K562 (cell line): Measurements from ENCODE around the gene SRGAP3. TPM values are rescaled to one million over a fixed set of nuclear protein-coding genes. Genes with fewer than 3 reads are reported as not detected.

Source experiments
- ATAC-seq: fragments of 200-7000 bp; cut with Tn5 transposase; 3 replicates; pipeline ENCODE4 v1.9.1; 2020; ENCODE audit warnings: moderate library complexity
- BruUV-seq: library from RNA; stranded (reverse); fragments of 400-500 nt; replicated peaks from 2 replicates; lab custom pipeline; 2021; lab: Mats Ljungman, UMichigan
- CTCF ChIA-PET: fragments of 300-600 bp; formaldehyde crosslinking; extraction: SDS; loops from one replicate; lab custom pipeline; 2021; ENCODE audit warnings: low intra/inter-chr PET ratio; lab: Yijun Ruan, JAX
- POLR2A ChIA-PET: fragments of 300-600, 350-650 bp; sonication (Branson Sonifier 250); formaldehyde crosslinking; extraction: SDS; loops from one replicate; lab custom pipeline; 2021; ENCODE audit warnings: antibody characterized with exemption, inconsistent platforms; lab: Yijun Ruan, JAX
- DNase-seq, 4 experiments: peaks; one replicate each; pipeline versions ENCODE4 v3.0.0 to v3.0.0-alpha.2; 2011 to 2018; ENCODE audit warnings: low spot score in 3 of 4, mixed read lengths in 3 of 4; ENCODE audit errors: extremely low read depth in 1 of 4
- FAIRE-seq: peaks from 2 replicates; lab custom pipeline; 2011; peaks lifted over from hg19 to GRCh38; lab: Jason Lieb, UNC
- H2AFZ ChIP-seq: 2 replicates; pipeline ENCODE4 v1.6.0; 2011; ENCODE audit warnings: low read depth, low read length, control low read depth, inconsistent platforms
- H3K27ac ChIP-seq: fragments of 200-600 bp; 3 replicates; pipeline ENCODE4 v1.8.0; 2011; ENCODE audit warnings: low read depth, mild to moderate bottlenecking, control low read depth, inconsistent platforms, low read length, moderate library complexity, mixed read lengths; ENCODE audit errors: extremely low read depth
- H3K27me3 ChIP-seq, 2 experiments: fragments of 300-600 bp in 1 of 2; 2 replicates in 1 of 2; 3 replicates in 1 of 2; pipeline versions ENCODE4 v1.6.0 to v1.8.0; 2011; ENCODE audit warnings: inconsistent platforms in 2 of 2, low read length in 2 of 2, mild to moderate bottlenecking in 1 of 2, mixed read lengths in 1 of 2, moderate library complexity in 1 of 2; ENCODE audit not compliant: control insufficient read depth in 2 of 2, insufficient read depth in 2 of 2
- H3K36me3 ChIP-seq: fragments of 300-600 bp; 3 replicates; pipeline ENCODE4 v1.8.0; 2011; ENCODE audit warnings: mild to moderate bottlenecking, low read length, inconsistent platforms; ENCODE audit not compliant: control insufficient read depth, insufficient read depth
- H3K4me1 ChIP-seq, 2 experiments: fragments of 200-600 bp in 1 of 2; replicated peaks in 1 of 2; 2 replicates in 1 of 2; 3 replicates in 1 of 2; pipeline versions ENCODE4 v1.5.1 to v1.8.0; 2011; ENCODE audit warnings: inconsistent platforms in 2 of 2, low read length in 2 of 2, mild to moderate bottlenecking in 1 of 2, mixed read lengths in 1 of 2, moderate library complexity in 1 of 2; ENCODE audit not compliant: control insufficient read depth in 2 of 2, insufficient read depth in 2 of 2
- H3K4me2 ChIP-seq: 2 replicates; pipeline ENCODE4 v1.6.1; 2011; ENCODE audit warnings: low read length, control low read depth, inconsistent platforms, mixed read lengths; ENCODE audit not compliant: insufficient read depth
- H3K4me3 ChIP-seq: fragments of 200-600 bp; sonication (generic), shearing (Covaris generic); 2 replicates; pipeline ENCODE4 v1.5.1; 2016; ENCODE audit warnings: control low read depth, inconsistent platforms
- H3K79me2 ChIP-seq: fragments of 200-600 bp; 3 replicates; pipeline ENCODE4 v1.8.0; 2011; ENCODE audit warnings: low read length, inconsistent platforms; ENCODE audit not compliant: control insufficient read depth, insufficient read depth
- H3K9ac ChIP-seq, 2 experiments: 2 replicates each; pipeline versions ENCODE4 v1.6.0 to v1.6.1; 2011; ENCODE audit warnings: low read depth in 2 of 2, low read length in 2 of 2, control low read depth in 1 of 2, inconsistent platforms in 1 of 2, mild to moderate bottlenecking in 1 of 2, mixed read lengths in 1 of 2; ENCODE audit not compliant: insufficient read depth in 1 of 2
- H3K9me1 ChIP-seq: one replicate; pipeline ENCODE4 v1.6.0; 2011; ENCODE audit warnings: inconsistent platforms, mild to moderate bottlenecking, low read length, moderate library complexity; ENCODE audit not compliant: control insufficient read depth, insufficient read depth
- H3K9me3 ChIP-seq: replicated peaks from 2 replicates; pipeline ENCODE4 v1.5.1; 2011; ENCODE audit warnings: low read depth, low read length, inconsistent platforms; ENCODE audit not compliant: control insufficient read depth, insufficient read depth
- H4K20me1 ChIP-seq: replicated peaks from 2 replicates; pipeline ENCODE4 v1.6.1; 2011; ENCODE audit warnings: low read length, inconsistent platforms, mixed read lengths; ENCODE audit not compliant: control insufficient read depth, insufficient read depth
- CC2D1A ChIP-seq: fragments of 450-650 bp; IDR thresholded peaks from 2 replicates; pipeline ENCODE4 v1.6.1; 2017; ENCODE audit warnings: mild to moderate bottlenecking
- ELF1 ChIP-seq: fragments of 200-800 bp; sonication (Bioruptor generic); IDR thresholded peaks from 2 replicates; pipeline ENCODE4 v1.6.1; 2016; ENCODE audit warnings: missing genetic modification characterization, missing compliant biosample characterization
- HDAC1 ChIP-seq, 2 experiments: fragments of 450-650 bp; IDR thresholded peaks; 2 replicates each; pipeline ENCODE4 v1.6.1; 2016 to 2017; ENCODE audit warnings: inconsistent platforms in 1 of 2, mild to moderate bottlenecking in 1 of 2, moderate library complexity in 1 of 2
- ZNF224 ChIP-seq: sonication (generic); formaldehyde crosslinking; IDR thresholded peaks from 2 replicates; pipeline ENCODE4 v1.8.0; 2022; ENCODE audit warnings: mild to moderate bottlenecking, missing genetic modification reagents
- WGBS: fragments of 100-300 bp; shearing (Covaris generic); methylation state at CpG from one replicate; pipeline ENCODE4 v1.1.6; 2016; ENCODE audit warnings: low coverage, mixed read lengths; ENCODE audit not compliant: insufficient coverage; ENCODE audit errors: missing lambda C conversion rate; 5-methylcytosine and 5-hydroxymethylcytosine counted together
- in situ Hi-C: fragments of 300-500 bp; cut with MboI; formaldehyde crosslinking; loops from 4 replicates; pipeline ENCODE4 v1.15.0; 2018; ENCODE audit warnings: inconsistent platforms, mixed read lengths
- intact Hi-C: fragments of 100-400 bp; cut with micrococcal nuclease; formaldehyde crosslinking; loops from 2 replicates; pipeline ENCODE4 v1.14.2; 2022
- polyA plus RNA-seq, 8 experiments: library from polyadenylated mRNA; depleted of rRNA in 4 of 8; stranded (reverse) in 5 of 8; unstranded in 3 of 8; fragments of >200 nt; fragmentation: Nextera tagmentation in 2 of 8; fragmentation: Illumina TruSeq in 1 of 8; extraction: Ambion mirVana in 2 of 8; extraction: Trizol in 1 of 8; gene quantifications; 2 replicates each; pipeline versions ENCODE4 v1.2.1 to v1.2.3, GENCODE V29; 2011 to 2014; ENCODE audit warnings: inconsistent platforms in 1 of 8, missing spikeins in 1 of 8
- total RNA-seq, 7 experiments: library from RNA; depleted of rRNA in 6 of 7; stranded (reverse); fragments of >200 nt in 6 of 7; fragmentation: Illumina TruSeq in 2 of 7; extraction: Trizol in 2 of 7; gene quantifications; 2 replicates each; pipeline versions ENCODE4 v1.2.1 to v1.2.3, GENCODE V29; 2011 to 2021; ENCODE audit warnings: low replicate concordance in 1 of 7

SRGAP3 gene
- total and polyA plus RNA-seq, 9 of the 15 experiments (the other 6 are each of a cell fraction or from before 2014, with no cell fraction given) = 0.11 to 0.85 (median 0.35) TPM; not detected in 2

- no peak for ATAC-seq
- WGBS = under 1% methylated on average over 9 of the region's 11 CpGs
- H3K27ac ChIP-seq = no peak overlapping the region
- H3K4me1 ChIP-seq = peaks cover 0 to 5% of the 10 kb centered on the region in 2 experiments; a peak in 1 of 5 replicates
- H3K9ac ChIP-seq = no peak overlapping the region
- ChIA-PET CTCF (no interaction called here), POLR2A (interaction anchor here (0.6 to 0.8 kb wide), 3 partner anchors 144 to 528 kb away, joined by 3 read pairs; no protein-coding TSS in a partner anchor)
- H3K4me2 ChIP-seq = no peak overlapping the region
- no peaks in the 10 kb centered on the region for H3K9me1 ChIP-seq
- BruUV-seq = no TSS peak
- no peaks in the 10 kb centered on the region for H3K79me2 ChIP-seq
- no peak for FAIRE-seq
- intact Hi-C loops (no loop called here), in situ Hi-C loops (loop anchor here (10.0 kb wide), 1 partner anchor 519 kb away; no protein-coding TSS in a partner anchor)
- no peak overlapping the region for H2AFZ ChIP-seq
- peaks cover 2 to 13% of the 10 kb centered on the region in 2 experiments; a peak in 4 of 5 replicates for H3K27me3 ChIP-seq
- DNase-seq = no peak
- H3K36me3 ChIP-seq = no peaks in the 10 kb centered on the region
- H3K4me3 ChIP-seq = no peak overlapping the region
- H3K9me3 ChIP-seq = no peaks in the 10 kb centered on the region
- H4K20me1 ChIP-seq = no peaks in the 10 kb centered on the region
- TF ChIP-seq ZNF224 (CRISPR knock-in tag) (no peak), CC2D1A (no peak), HDAC1 (IDR thresholded peaks at IDR 0.05) (no peak)
Observed at GRCh38 chr3:8975081-8976020, 274.1 kb downstream of the SRGAP3 start.

- ATAC-seq = no peak
- intact Hi-C loops = no loop called here
- no TSS peak for BruUV-seq
Observed at GRCh38 chr3:8974458-8974857, 275.0 kb downstream of the SRGAP3 start.

More at GRCh38 chr3:8974458-8974857, 275.0 kb downstream of the SRGAP3 start:
- Histone ChIP-seq H3K4me3 (no peak overlapping the region), H4K20me1 (no peaks in the 10 kb centered on the region), H3K9ac (no peak overlapping the region), H3K79me2 (no peaks in the 10 kb centered on the region), H3K9me1 (no peaks in the 10 kb centered on the region), H3K36me3 (no peaks in the 10 kb centered on the region), H3K9me3 (no peaks in the 10 kb centered on the region), H3K4me1 (peaks cover 0 to 5% of the 10 kb centered on the region in 2 experiments; a peak in 1 of 5 replicates), H3K4me2 (no peak overlapping the region), H2AFZ (no peak overlapping the region), H3K27ac (no peak overlapping the region), H3K27me3 (peaks cover 0 to 11% of the 10 kb centered on the region in 2 experiments; a peak in 1 of 5 replicates)
- ChIA-PET POLR2A (no interaction called here), CTCF (no interaction called here)
- in situ Hi-C loops = loop anchor here (5.0 to 10.0 kb wide), 3 partner anchors 93 to 520 kb away; no protein-coding TSS in a partner anchor
- no peak for TF ChIP-seq ELF1 (tag)
- WGBS = 6% methylated on average over 2 of the region's 2 CpGs
- FAIRE-seq (no peak), DNase-seq (no peak)
